Mucosa of descending colon (tissue), 3 donors: Measurements from ENCODE around the gene PLIN5. TPM values are rescaled to one million over a fixed set of nuclear protein-coding genes. Genes with fewer than 3 reads are reported as not detected.

Experiments
- ATAC-seq: fragments of 200-7000 bp; cut with Tn5 transposase; one replicate; pipeline ENCODE4 v1.9.1; 2020; ENCODE audit warnings: mild to moderate bottlenecking, moderate library complexity
- DNase-seq, 3 donors: peaks; one replicate each; pipeline ENCODE4 v3.0.0-alpha.2; 2020
- H3K36me3 ChIP-seq: fragments of 200-600 bp; one replicate; pipeline ENCODE4 v1.8.0; 2021; ENCODE audit warnings: low read depth, mild to moderate bottlenecking
- H3K4me1 ChIP-seq: fragments of 200-600 bp; one replicate; pipeline ENCODE4 v1.8.0; 2021; ENCODE audit warnings: low read depth, mild to moderate bottlenecking
- H3K4me3 ChIP-seq: fragments of 200-600 bp; one replicate; pipeline ENCODE4 v1.8.0; 2021; ENCODE audit warnings: mild to moderate bottlenecking
- H3K9me3 ChIP-seq: fragments of 200-600 bp; one replicate; pipeline ENCODE4 v1.8.0; 2021; ENCODE audit warnings: mild to moderate bottlenecking
- intact Hi-C, 2 donors: fragments of 100-400 bp; cut with DNase I in 1 of 2; cut with micrococcal nuclease in 1 of 2; formaldehyde crosslinking; loops; one replicate each; pipeline versions ENCODE4 v1.11.0 to v1.11.1; 2022; cut with DNase I, micrococcal nuclease
- total RNA-seq, 3 donors: library from RNA; stranded (reverse); fragmentation: NEBNext Ultra II Directional in 2 of 3; extraction: Animal tissue kit (Norgen Biotek cat#: 25700) in 2 of 3; gene quantifications; one replicate each; pipeline versions ENCODE4 v1.2.1 to v1.2.4, GENCODE V29; 2021 to 2023
- TF ChIP-seq, protein P1 (sequence below): fragments of 200-600 bp; IDR thresholded peaks from one replicate; pipeline ENCODE4 v1.8.0; 2022; ENCODE audit warnings: antibody characterized with exemption, mild to moderate bottlenecking
- donor health status: DM: no; HTN: no; CAD: no; lungs with moderate emphysema.
- donor health status: DM: no; HTN: no; CAD: no.
- donor health status: DM: no; HTN: yes; CAD: no.

The PLIN5 gene
- total RNA-seq, 3 donors from 2014 or later, result 3.2 to 6.7 (median 4.5) TPM

GRCh38 chr19:4515732-4516131, 19.3 kb downstream of the PLIN5 start:
- DNase-seq, result no peak
- no peak for ATAC-seq
- TF ChIP-seq, protein P1, sequence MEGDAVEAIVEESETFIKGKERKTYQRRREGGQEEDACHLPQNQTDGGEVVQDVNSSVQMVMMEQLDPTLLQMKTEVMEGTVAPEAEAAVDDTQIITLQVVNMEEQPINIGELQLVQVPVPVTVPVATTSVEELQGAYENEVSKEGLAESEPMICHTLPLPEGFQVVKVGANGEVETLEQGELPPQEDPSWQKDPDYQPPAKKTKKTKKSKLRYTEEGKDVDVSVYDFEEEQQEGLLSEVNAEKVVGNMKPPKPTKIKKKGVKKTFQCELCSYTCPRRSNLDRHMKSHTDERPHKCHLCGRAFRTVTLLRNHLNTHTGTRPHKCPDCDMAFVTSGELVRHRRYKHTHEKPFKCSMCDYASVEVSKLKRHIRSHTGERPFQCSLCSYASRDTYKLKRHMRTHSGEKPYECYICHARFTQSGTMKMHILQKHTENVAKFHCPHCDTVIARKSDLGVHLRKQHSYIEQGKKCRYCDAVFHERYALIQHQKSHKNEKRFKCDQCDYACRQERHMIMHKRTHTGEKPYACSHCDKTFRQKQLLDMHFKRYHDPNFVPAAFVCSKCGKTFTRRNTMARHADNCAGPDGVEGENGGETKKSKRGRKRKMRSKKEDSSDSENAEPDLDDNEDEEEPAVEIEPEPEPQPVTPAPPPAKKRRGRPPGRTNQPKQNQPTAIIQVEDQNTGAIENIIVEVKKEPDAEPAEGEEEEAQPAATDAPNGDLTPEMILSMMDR, result no peak
- H3K4me1 ChIP-seq, result no peaks in the 10 kb centered on the region
- intact Hi-C loops, result no loop called here
- H3K9me3 ChIP-seq, result no peaks in the 10 kb centered on the region
- no peaks in the 10 kb centered on the region for H3K36me3 ChIP-seq
- no peak overlapping the region for H3K4me3 ChIP-seq

DNA sequence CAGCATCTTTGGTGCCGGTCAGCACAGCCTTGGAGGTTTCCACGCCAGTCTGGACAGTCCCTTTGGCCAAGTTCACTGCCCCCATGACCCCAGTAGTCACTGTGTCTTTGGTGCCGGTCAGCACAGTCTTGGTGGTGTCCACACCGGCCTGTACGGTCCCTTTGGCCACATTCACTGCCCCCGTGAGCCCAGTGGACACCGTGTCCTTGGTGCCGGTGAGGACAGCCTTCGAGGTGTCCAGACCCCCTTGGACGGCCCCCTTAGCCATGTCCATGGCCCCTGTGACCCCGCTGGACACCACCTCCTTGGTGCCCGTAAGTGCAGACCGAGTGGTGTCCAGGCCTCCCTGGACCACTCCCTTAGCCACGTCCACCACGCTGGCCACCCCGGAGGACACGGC, 21.8 kb downstream of the PLIN5 start:
- Histone ChIP-seq H3K4me3 (no peak overlapping the region), H3K36me3 (no peaks in the 10 kb centered on the region), H3K4me1 (no peaks in the 10 kb centered on the region), H3K9me3 (no peaks in the 10 kb centered on the region)
- ATAC-seq (no peak), DNase-seq (no peak)
- TF ChIP-seq, protein P1, result no peak
- intact Hi-C loops, result no loop called here

GRCh38 chr19:4512070-4512469, 23.0 kb downstream of the PLIN5 start:
- Histone ChIP-seq H3K4me1 (no peaks in the 10 kb centered on the region), H3K9me3 (no peaks in the 10 kb centered on the region), H3K4me3 (no peak overlapping the region), H3K36me3 (no peaks in the 10 kb centered on the region)
- intact Hi-C loops, result no loop called here
- no peak for DNase-seq
- TF ChIP-seq, protein P1, result no peak
- ATAC-seq, result no peak

DNA sequence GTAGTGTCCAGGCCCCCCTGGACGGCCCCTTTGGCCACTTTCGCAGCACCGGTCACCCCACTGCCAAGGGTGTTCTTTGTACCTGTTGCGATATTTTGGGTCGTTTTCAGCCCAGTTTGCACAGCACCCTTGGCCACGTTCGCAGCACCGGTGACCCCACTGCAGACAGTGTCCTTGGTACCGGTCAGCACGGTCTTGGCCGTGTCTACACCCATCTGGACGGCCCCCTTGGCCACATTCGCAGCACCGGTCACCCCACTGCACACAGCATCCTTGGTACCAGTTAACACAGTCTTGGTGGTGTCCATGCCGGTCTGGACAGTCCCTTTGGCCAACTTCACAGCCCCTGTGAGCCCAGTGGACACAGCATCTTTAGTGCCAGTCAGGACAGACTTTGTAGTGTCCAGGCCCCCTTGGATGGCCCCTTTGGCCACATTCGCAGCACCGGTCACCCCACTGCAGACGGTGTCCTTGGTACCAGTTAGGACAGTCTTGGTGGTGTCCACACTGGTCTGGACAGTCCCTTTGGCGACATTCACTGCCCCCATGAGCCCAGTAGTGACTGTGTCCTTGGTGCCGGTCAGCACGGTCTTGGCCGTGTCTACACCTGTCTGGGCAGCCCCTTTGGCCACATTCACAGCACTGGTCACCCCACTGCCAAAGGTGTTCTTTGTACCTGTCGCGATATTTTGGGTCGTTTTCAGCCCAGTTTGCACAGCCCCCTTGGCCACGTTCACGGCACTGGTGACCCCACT, 23.5 kb downstream of the PLIN5 start:
- H3K36me3 ChIP-seq, result no peaks in the 10 kb centered on the region
- H3K4me1 ChIP-seq, result no peaks in the 10 kb centered on the region
- ATAC-seq (no peak), DNase-seq (no peak)
- no peaks in the 10 kb centered on the region for H3K9me3 ChIP-seq
- intact Hi-C loops, result no loop called here
- H3K4me3 ChIP-seq, result no peak overlapping the region
- TF ChIP-seq, protein P1, result no peak

GRCh38 chr19:4510435-4511255, 24.4 kb downstream of the PLIN5 start:
- ATAC-seq, result no peak
- intact Hi-C loops, result no loop called here
- Histone ChIP-seq H3K4me3 (no peak overlapping the region), H3K36me3 (no peaks in the 10 kb centered on the region), H3K4me1 (no peaks in the 10 kb centered on the region), H3K9me3 (no peaks in the 10 kb centered on the region)
- DNase-seq, result no peak
- TF ChIP-seq, protein P1, result no peak
